G401 (cell line): ENCODE measurements around the gene CDK9. TPM values are rescaled to one million over a fixed set of nuclear protein-coding genes. Genes with fewer than 3 reads are reported as not detected.

Source experiments
- DNase-seq: peaks from one replicate; pipeline ENCODE4 v3.0.0-alpha.2; 2015; ENCODE audit warnings: low spot score
- in situ Hi-C: cut with HindIII; loops from 2 replicates; pipeline ENCODE4 v1.10.0; 2016; ENCODE audit warnings: low sequenced_read_pairs, mixed read lengths
- total RNA-seq: library from RNA; depleted of rRNA; stranded (reverse); fragments of >200 nt; shearing (Covaris generic); gene quantifications from 2 replicates; pipeline ENCODE4 v1.2.3, GENCODE V29; 2014

CDK9 gene
- total RNA-seq, 1 experiment from 2014 or later = 121 TPM

- in situ Hi-C loops = no loop called here
- DNase-seq = no peak
Measured at GRCh38 chr9:127812936-127813675, 27.3 kb downstream of the CDK9 start.

GRCh38 chr9:127813686-127814226 is 27.9 kb downstream of the CDK9 start:
- in situ Hi-C loops = no loop called here

GRCh38 chr9:127814619-127815511 is 29.0 kb downstream of the CDK9 start:
- in situ Hi-C loops = no loop called here

More at GRCh38 chr9:127813686-127814226, 27.9 kb downstream of the CDK9 start:
- DNase-seq = no peak

GRCh38 chr9:127815512-127816361 is 29.9 kb downstream of the CDK9 start:
- no peak for DNase-seq
- in situ Hi-C loops = no loop called here

More at GRCh38 chr9:127814619-127815511, 29.0 kb downstream of the CDK9 start:
- no peak for DNase-seq

- no peak for DNase-seq
Measured at GRCh38 chr9:127816362-127816725, 30.5 kb downstream of the CDK9 start.

DNA sequence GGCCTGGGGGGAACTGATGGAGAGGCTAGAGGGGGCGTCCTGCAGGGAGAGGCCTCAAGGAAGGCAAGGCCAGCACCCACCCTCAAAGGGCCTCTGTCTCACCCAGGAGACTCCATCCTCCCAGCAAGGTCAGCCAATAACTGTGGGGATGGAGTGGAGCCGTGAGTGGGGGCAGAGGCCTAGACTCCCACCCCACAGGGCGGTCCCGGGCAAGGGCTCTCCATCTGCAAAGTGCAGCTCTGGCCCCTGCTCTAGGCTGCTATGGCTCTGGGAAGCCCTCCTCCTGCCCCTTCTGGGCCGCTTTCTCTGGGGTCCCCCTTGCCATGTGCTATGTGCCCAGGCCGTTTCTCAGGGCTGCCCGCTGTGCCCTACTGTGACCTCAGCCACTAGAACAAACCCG is 30.9 kb downstream of the CDK9 start:
- in situ Hi-C loops = no loop called here
- DNase-seq = no peak

More at GRCh38 chr9:127816362-127816725, 30.5 kb downstream of the CDK9 start:
- in situ Hi-C loops = no loop called here

- peak; percentile 75 for DNase-seq
- in situ Hi-C loops = no loop called here
Measured at GRCh38 chr9:127817881-127818434, 32.1 kb downstream of the CDK9 start.

- no peak for DNase-seq
- in situ Hi-C loops = no loop called here
Measured at GRCh38 chr9:127818574-127818973, 32.7 kb downstream of the CDK9 start.

DNA sequence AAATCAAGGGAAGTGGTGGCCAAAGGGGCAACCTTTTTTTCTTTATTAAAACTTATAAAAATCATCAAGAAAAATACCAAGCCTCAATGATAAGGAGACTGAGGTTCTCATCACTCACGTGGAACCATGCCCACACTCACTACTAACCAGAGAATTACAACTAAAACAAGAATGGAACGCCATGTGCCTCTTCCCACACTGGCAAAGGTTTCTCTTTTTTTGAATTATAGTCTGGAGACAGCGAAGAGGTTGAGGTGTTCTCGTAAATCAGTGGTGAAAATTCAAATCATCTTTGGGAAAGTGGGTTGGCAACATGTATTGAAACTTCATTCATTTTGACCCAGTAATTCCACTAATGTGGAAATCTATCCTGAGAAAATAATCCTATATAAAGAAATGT is 36.3 kb downstream of the CDK9 start:
- DNase-seq = no peak
- in situ Hi-C loops = no loop called here

DNA sequence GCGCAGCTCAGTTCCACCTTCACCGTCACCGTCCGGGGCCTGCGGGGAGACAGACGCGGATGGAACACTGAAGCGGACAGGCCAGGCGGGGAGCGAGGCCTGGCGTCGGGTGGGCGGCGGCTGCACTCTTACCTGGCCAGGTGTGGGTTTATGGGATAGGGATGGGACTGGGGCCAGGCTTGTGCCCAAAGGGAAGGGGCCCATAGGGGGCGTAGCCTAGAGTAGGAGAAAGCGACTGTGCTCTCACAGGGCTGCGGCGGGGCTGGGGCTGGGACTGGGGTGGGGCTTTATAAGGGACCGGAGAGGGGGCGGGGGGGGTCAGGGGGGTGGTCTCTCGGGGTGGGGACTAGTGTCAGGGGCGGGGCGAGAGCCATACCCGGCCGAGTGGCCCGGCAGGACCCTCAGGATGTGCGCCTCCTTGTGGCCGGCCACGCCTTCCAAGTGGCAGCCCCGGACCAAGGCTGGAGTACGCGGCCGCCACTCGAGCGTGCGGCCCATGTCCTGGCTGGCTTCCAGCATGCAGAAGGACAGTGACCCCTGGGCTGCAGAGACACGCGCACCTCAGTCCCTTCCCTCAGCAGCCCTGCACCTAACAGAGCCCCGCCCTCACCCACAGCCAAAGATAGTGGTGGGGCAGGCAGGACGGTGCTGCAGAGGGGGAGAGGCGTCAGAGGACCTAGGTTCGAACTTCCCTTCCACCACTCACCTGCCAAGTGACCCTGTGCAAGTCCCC is 39.7 kb downstream of the CDK9 start:
- in situ Hi-C loops = no loop called here
- peak; percentile 19 for DNase-seq

GRCh38 chr9:127826253-127826913 is 40.5 kb downstream of the CDK9 start:
- in situ Hi-C loops = no loop called here
- peak; percentile 50 for DNase-seq

DNA sequence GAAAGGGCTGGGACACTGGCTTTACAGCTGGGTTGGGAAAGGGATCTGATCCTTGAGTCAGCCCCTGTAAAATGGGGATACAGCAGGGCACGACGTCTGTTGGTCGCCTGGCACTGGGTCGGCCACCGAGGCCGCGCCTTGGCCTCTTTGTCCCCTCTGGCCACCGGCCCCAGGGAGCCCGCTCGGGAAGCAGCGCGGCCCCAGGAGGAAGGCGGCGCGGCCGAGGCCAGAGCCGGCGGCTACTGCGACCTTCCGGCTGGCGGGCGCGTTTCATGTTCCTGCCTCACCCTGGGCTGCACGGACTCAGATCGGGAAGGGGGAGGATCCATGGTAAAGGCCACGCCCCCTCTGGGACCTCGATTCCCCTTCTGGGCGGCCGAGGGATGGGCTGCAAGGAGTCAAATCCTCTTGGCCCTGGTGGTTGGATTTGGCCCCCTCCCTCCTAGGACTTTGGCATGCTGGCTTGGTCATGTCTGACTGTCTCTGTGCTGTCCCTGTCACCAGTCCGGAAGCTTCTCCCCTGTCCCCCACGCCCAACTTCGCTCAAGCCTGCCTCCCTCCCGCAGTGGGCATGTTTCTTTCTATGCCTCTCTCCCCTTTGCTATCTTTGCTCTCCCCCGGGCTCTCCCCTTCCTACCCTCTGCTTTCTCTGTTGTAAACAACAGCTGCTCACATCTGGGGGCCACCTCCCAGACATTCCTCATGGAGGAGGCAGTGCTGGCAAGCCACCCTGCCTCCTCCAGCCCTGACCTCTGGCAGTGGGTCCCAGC is 42.6 kb downstream of the CDK9 start:
- peak; percentile 59 for DNase-seq
- in situ Hi-C loops = no loop called here

GRCh38 chr9:127829205-127829906 is 43.5 kb downstream of the CDK9 start:
- no peak for DNase-seq
- in situ Hi-C loops = no loop called here

- in situ Hi-C loops = no loop called here
- DNase-seq = no peak
Measured at GRCh38 chr9:127832248-127832647, 46.4 kb downstream of the CDK9 start.

- in situ Hi-C loops = no loop called here
- no peak for DNase-seq
Measured at GRCh38 chr9:127833555-127833954, 47.7 kb downstream of the CDK9 start.

- in situ Hi-C loops = no loop called here
- DNase-seq = no peak
Measured at GRCh38 chr9:127835991-127836516, 50.2 kb downstream of the CDK9 start.
